BLaER1 (cell line): ENCODE results near the gene ATL2.
"Not testable (repeated sequence)": the region's sequence is repeated elsewhere in the genome, so short reads cannot be mapped to it uniquely, and the experiment has no call there.

Experiments
- H3K27ac ChIP-seq: shearing (Covaris generic); formaldehyde crosslinking; 2 replicates; pipeline ENCODE4 v1.8.1; 2022
- H3K27me3 ChIP-seq: shearing (Covaris generic); formaldehyde crosslinking; 2 replicates; pipeline ENCODE4 v1.8.1; 2022
- H3K36me3 ChIP-seq: shearing (Covaris generic); formaldehyde crosslinking; 2 replicates; pipeline ENCODE4 v1.8.1; 2022
- H3K4me1 ChIP-seq: shearing (Covaris generic); formaldehyde crosslinking; 2 replicates; pipeline ENCODE4 v1.8.1; 2022
- H3K4me2 ChIP-seq: shearing (Covaris generic); formaldehyde crosslinking; 2 replicates; pipeline ENCODE4 v1.8.1; 2022
- H3K4me3 ChIP-seq: shearing (Covaris generic); formaldehyde crosslinking; 2 replicates; pipeline ENCODE4 v1.8.1; 2022
- H3K9ac ChIP-seq: shearing (Covaris generic); formaldehyde crosslinking; 2 replicates; pipeline ENCODE4 v1.8.1; 2022
- H3K9me3 ChIP-seq: shearing (Covaris generic); formaldehyde crosslinking; 2 replicates; pipeline ENCODE4 v1.8.1; 2022
- H4K20me1 ChIP-seq: shearing (Covaris generic); formaldehyde crosslinking; 2 replicates; pipeline ENCODE4 v1.8.1; 2022
- Cebpa-rat ChIP-seq: shearing (Covaris generic); IDR thresholded peaks from 2 replicates; pipeline ENCODE4 v1.8.1; 2022

Gene ATL2

DNA sequence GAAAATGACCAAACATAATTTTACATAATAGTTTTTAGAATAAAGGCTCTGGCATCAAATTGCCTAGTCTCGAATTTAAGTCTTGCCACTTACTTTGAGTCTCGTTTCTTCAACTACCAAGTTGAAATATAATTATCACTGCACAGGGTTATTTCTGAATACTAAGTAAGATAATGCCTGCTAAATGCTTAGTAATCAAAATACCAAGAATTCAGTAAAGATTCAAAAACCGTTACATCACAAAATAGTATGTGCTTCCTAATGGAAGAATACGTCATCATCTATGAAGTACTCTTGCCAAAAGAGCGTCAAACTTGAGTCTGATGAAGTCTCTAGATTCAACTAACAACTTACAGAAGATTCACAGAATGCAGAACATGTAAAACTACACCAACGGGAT is 40.5 kb downstream of the ATL2 start:
- no peak for TF ChIP-seq Cebpa-rat
- Histone ChIP-seq H4K20me1 (peaks cover 26% of the 10 kb centered on the region; the same call in 1 of the 2 replicates), H3K4me1 (no peaks in the 10 kb centered on the region), H3K36me3 (peaks cover 82% of the 10 kb centered on the region), H3K9ac (no peak overlapping the region), H3K4me3 (no peak overlapping the region), H3K9me3 (peaks cover 15% of the 10 kb centered on the region; the same call in 1 of the 2 replicates), H3K4me2 (no peak overlapping the region), H3K27ac (no peak overlapping the region), H3K27me3 (no peaks in the 10 kb centered on the region)

DNA sequence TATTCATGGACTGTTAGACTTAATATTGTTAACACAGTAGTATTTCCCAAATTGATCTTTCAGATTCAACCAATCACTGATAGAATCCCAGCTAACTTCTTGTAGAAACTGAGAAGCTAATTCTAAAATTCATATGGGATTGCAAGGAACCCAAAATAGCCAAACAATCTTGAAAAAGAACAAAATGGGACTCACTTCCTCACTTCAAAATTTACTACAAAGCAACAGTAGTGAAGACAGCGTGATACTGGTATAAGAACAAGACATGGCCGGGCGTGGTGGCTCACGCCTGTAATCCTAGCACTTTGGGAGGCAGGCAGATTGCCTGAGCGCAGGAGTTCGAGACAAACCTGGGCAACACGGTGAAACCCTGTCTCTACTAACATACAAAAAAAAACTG is 46.3 kb downstream of the ATL2 start:
- no peak for TF ChIP-seq Cebpa-rat
- no peak overlapping the region for H3K4me2 ChIP-seq

DNA sequence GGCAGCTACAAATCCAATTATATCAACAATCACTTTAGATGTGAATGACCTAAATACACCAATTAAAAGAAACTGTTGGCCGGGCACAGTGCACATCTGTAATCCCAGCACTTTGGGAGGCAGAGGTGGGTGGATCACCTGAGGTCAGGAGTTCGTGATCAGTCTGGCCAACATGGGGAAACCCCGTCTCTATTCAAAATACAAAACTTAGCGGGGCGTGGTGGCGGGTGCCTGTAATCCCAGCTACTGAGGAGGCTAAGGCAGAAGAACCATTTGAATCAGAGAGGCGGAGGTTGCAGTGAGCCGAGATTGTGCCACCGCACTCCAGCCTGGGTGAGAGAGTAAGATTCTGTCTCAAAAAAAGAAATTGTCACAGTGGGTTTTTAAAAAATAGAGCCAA is 49.5 kb downstream of the ATL2 start:
- Histone ChIP-seq H3K4me1 (peaks cover 16% of the 10 kb centered on the region; the same call in 1 of the 2 replicates), H3K4me2 (no peak overlapping the region), H3K4me3 (no peak overlapping the region), H3K9ac (no peak overlapping the region), H3K27me3 (no peaks in the 10 kb centered on the region), H3K9me3 (peaks cover 35% of the 10 kb centered on the region), H3K27ac (no peak overlapping the region), H3K36me3 (peaks cover 50% of the 10 kb centered on the region), H4K20me1 (peaks cover 47% of the 10 kb centered on the region)
- TF ChIP-seq Cebpa-rat, result no peak

More for the DNA sequence above, 46.3 kb downstream of the ATL2 start:
- Histone ChIP-seq H3K27me3 (no peaks in the 10 kb centered on the region), H3K9ac (no peak overlapping the region), H3K27ac (no peak overlapping the region), H3K36me3 (peaks cover 53% of the 10 kb centered on the region), H3K9me3 (peaks cover 41% of the 10 kb centered on the region), H3K4me1 (peaks cover 14% of the 10 kb centered on the region; the same call in 1 of the 2 replicates), H4K20me1 (peaks cover 30% of the 10 kb centered on the region), H3K4me3 (no peak overlapping the region)

DNA sequence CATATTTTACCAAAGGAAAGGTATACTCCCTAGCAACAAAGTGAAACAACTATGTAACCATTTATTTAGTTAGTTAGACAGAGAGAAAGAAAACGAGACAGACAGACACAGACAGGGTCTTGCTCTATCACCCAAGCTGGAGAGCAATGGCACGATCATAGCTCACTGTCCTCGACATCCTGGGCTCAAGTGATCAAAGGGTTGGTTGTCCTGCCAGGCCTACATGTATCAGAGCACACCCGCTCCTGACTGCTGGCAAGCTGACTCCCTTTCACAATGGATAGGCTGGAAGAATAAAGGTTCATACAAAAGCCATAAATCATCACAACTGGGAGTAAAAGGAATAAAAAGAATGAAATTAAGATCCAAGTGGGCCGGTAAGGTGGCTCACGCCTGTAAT is 53.5 kb downstream of the ATL2 start:
- peaks cover 16% of the 10 kb centered on the region; the same call in 1 of the 2 replicates for H3K4me1 ChIP-seq
- no peak overlapping the region for H3K9ac ChIP-seq
- H3K4me2 ChIP-seq, result no peak overlapping the region
- H3K9me3 ChIP-seq, result no peaks in the 10 kb centered on the region
- peaks cover 39% of the 10 kb centered on the region for H3K36me3 ChIP-seq
- H3K4me3 ChIP-seq, result no peak overlapping the region
- TF ChIP-seq Cebpa-rat, result no peak
- no peak overlapping the region for H3K27ac ChIP-seq
- no peaks in the 10 kb centered on the region for H3K27me3 ChIP-seq
- peaks cover 79% of the 10 kb centered on the region for H4K20me1 ChIP-seq

DNA sequence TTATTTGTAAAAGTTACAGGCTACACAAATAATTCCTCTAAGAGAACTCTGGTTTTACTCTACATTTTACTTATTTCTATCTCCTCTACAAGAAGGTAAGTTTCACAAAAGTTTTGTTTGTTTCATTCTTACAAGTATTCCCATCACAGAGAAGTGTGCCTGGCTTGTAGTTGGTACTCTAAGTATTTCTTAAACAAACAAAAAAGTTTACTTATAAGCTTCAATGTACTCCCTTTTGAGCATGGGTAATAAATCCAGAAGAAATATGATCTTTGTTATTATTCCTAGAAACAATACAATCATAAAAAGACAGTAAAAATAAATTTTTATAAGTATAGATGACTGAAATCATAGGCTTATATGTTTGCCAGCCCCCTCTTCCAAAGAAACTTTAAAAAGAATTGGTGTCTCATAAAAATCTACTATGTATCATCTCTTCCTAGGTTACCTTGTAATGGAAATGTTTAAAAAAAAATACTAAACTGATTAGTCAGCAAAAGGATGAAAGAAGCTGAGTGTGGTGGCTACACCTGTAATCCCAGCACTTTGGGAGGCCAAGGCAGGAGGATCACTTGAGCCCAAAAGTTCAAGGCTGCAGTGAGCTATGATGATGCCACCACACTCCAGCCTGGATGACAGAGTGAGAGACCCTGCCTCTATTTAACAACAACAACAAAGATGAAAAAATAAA is 54.7 kb downstream of the ATL2 start:
- Histone ChIP-seq H3K4me2 (no peak overlapping the region), H3K9me3 (no peaks in the 10 kb centered on the region), H3K9ac (no peak overlapping the region), H3K4me3 (no peak overlapping the region), H3K27me3 (no peaks in the 10 kb centered on the region), H3K4me1 (peaks cover 16% of the 10 kb centered on the region; the same call in 1 of the 2 replicates), H3K36me3 (peaks cover 46% of the 10 kb centered on the region), H4K20me1 (peaks cover 71% of the 10 kb centered on the region), H3K27ac (no peak overlapping the region)
- TF ChIP-seq Cebpa-rat, result no peak

DNA sequence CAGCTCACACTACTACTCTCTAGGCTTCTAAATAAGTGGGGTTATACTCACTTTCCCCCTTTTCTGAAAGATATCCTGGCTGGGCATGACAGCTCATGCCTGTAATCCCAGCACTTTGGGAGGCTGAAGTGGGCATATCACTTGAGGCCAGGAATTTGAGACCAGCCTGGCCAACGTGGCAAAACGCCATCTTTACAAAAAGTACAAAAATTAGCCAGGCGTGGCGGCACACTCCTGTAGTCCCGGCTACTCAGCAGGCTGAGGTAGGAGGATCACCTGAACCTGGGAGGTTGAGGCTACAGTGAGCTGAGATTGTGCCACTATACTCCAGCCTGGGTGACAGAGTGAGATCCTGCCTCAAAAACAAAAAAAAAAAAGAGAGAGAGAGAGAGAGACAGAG is 57.8 kb downstream of the ATL2 start:
- not testable (repeated sequence) for H3K4me2 ChIP-seq, H3K9me3 ChIP-seq, H3K4me1 ChIP-seq, H3K27ac ChIP-seq, H3K9ac ChIP-seq, H3K27me3 ChIP-seq, H3K4me3 ChIP-seq
- peaks cover 70% of the 10 kb centered on the region for H3K36me3 ChIP-seq
- peaks cover 56% of the 10 kb centered on the region for H4K20me1 ChIP-seq

DNA sequence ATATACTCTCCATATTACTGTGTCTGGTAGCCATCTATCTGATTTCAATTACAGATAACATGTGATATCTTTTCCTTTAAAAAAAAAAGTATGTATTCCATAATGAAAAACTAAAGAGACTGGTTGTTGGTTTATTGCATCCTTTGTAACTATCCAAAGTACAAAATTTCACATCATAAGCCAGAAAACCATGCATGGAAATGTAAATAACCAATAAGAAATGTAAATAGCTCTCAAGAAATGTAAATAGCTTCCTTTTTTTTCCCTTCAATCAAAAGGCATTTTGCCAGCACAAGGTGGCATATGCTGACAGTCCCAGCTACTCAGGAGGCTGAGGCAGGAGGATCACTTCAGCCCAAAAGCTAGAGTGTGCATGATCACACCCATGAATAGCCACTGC is 59.3 kb downstream of the ATL2 start:
- H3K4me2 ChIP-seq, result no peak overlapping the region
- no peak overlapping the region for H3K27ac ChIP-seq
- H4K20me1 ChIP-seq, result peaks cover 41% of the 10 kb centered on the region
- no peaks in the 10 kb centered on the region for H3K27me3 ChIP-seq
- H3K36me3 ChIP-seq, result peaks cover 74% of the 10 kb centered on the region
- no peak for TF ChIP-seq Cebpa-rat
- H3K4me1 ChIP-seq, result no peaks in the 10 kb centered on the region
- H3K9me3 ChIP-seq, result no peaks in the 10 kb centered on the region
- H3K4me3 ChIP-seq, result no peak overlapping the region
- H3K9ac ChIP-seq, result no peak overlapping the region

DNA sequence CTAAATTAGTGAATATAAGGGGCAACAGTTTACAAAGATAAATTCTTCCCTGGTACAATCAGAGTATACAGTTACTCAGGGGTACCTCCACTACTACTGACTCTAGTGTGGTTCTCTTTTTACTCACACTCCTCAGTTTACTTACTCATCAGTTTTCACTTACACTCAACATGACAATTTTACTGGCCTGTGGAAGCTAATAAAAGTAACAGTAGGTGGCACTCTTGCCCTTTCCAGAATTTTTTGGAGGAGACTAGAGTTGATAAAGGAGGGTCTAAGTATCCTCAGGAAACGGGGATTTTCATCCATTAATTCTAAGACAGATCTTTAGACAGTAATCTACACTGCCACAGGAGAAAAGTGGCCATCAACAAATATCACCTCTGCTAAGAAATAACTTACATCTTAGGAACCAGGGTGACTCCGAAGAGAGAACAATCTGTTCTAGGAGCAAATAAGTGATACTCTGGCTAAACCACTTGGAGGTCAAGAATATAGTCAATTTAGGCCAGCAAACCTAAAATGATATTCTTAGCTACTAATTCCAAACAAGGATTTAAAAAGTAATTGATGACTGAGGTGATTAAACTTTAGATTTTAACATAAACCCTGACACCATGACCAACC is 61.3 kb downstream of the ATL2 start:
- no peak overlapping the region for H3K9ac ChIP-seq
- no peak overlapping the region for H3K4me2 ChIP-seq
- no peaks in the 10 kb centered on the region for H3K4me1 ChIP-seq
- no peak overlapping the region for H3K4me3 ChIP-seq
- H3K27ac ChIP-seq, result no peak overlapping the region
- TF ChIP-seq Cebpa-rat, result no peak
- peaks cover 86% of the 10 kb centered on the region for H3K36me3 ChIP-seq
- peaks cover 24% of the 10 kb centered on the region; the same call in 1 of the 2 replicates for H4K20me1 ChIP-seq
- H3K27me3 ChIP-seq, result no peaks in the 10 kb centered on the region
- H3K9me3 ChIP-seq, result no peaks in the 10 kb centered on the region

DNA sequence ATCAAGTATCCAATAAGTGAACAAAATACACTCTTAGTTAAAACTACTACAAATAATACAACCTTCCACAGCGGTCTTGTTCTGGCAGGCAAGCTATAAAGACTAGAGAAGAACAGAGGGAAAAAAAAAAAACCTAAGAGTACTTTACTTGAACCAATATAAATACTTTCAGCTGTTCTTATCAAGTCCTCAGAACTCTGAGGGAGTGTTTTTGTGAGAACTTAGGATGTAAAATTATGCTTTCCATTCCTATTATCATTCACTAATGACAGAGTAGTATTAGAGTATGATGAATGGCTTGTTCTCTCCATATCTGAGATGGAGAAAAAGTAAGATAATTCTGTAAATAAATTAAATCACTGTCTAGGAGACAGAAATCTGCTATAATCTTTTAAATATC is 68.3 kb downstream of the ATL2 start:
- Histone ChIP-seq H3K36me3 (peaks cover 97% of the 10 kb centered on the region), H3K9ac (no peak overlapping the region), H3K9me3 (peaks cover 3% of the 10 kb centered on the region; the same call in 1 of the 2 replicates), H3K4me2 (no peak overlapping the region), H3K4me3 (no peak overlapping the region), H4K20me1 (peaks cover 9% of the 10 kb centered on the region; the same call in 1 of the 2 replicates), H3K4me1 (no peaks in the 10 kb centered on the region), H3K27ac (no peak overlapping the region), H3K27me3 (no peaks in the 10 kb centered on the region)
- no peak for TF ChIP-seq Cebpa-rat

DNA sequence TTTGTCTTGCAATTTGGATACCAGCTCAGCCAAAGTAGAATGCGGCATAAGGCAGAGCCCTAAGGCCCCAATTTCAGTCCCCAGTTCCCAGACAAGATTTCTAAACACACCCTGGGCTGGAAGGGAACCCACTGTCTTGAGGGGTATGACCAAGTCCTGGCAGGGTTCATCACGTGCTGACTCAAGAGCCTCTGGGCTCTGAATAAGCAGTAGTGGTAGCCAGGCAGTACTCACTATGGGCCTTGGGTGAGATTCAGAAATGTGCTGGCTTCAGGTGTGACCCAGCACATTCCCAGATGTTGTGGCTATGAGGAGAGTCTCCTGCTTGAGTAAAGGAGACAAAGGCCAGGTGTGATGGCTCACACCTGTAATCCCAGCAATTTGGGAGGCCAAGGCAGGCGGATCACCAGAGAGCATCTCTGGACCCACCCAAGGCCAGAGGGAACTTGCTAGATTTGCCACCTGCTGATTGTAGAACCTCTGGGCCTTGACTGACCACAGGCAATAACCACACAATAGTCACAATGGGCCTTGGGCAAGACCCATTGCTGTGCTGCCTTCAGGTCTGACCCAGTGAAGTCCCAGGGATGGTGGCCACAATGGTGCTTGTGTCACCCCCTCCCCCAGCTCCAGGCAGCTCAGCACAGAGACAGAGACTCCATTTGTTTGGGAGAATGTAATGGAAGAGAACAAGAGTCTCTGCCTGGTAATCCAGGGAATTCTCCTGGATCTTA is 74.9 kb downstream of the ATL2 start:
- no peak overlapping the region for H3K4me3 ChIP-seq
- H3K9ac ChIP-seq, result no peak overlapping the region
- H3K36me3 ChIP-seq, result peaks cover 96% of the 10 kb centered on the region
- no peak for TF ChIP-seq Cebpa-rat
- H3K4me1 ChIP-seq, result no peaks in the 10 kb centered on the region
- no peak overlapping the region for H3K4me2 ChIP-seq
- no peaks in the 10 kb centered on the region for H3K27me3 ChIP-seq
- H4K20me1 ChIP-seq, result peaks cover 31% of the 10 kb centered on the region
- H3K27ac ChIP-seq, result no peak overlapping the region
- H3K9me3 ChIP-seq, result peaks cover 3% of the 10 kb centered on the region; the same call in 1 of the 2 replicates
